NOMO-1 (cell line): Measurements from ENCODE around the gene COMT.
"Not testable (repeated sequence)": the region's sequence is repeated elsewhere in the genome, so short reads cannot be mapped to it uniquely, and the experiment has no call there.

Experiments used
- DNase-seq, 2 experiments: peaks; one replicate each; lab custom pipeline; 2025; ENCODE audit not compliant: unreplicated experiment in 2 of 2; lab: John Stamatoyannopoulos, UW

The COMT gene

DNA sequence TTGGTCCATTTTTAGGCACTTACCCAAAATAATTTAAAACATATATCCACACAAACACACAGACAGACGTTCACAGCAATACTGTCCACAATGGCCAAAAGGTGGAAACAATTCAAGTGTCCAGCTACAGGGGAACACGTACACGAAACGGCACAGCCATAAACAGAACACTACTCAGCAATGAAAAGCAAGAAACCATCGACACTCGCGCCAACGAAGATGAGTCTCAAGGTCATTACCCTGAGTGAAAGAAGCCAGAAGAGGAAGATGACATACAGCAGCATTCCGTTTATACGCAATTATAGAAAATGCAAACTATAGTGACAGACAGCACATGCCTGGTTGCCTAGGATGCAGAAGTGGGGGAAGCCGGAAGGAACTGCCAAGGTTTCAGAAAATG lies 13.4 kb upstream of the COMT start:
- no peak for DNase-seq

DNA sequence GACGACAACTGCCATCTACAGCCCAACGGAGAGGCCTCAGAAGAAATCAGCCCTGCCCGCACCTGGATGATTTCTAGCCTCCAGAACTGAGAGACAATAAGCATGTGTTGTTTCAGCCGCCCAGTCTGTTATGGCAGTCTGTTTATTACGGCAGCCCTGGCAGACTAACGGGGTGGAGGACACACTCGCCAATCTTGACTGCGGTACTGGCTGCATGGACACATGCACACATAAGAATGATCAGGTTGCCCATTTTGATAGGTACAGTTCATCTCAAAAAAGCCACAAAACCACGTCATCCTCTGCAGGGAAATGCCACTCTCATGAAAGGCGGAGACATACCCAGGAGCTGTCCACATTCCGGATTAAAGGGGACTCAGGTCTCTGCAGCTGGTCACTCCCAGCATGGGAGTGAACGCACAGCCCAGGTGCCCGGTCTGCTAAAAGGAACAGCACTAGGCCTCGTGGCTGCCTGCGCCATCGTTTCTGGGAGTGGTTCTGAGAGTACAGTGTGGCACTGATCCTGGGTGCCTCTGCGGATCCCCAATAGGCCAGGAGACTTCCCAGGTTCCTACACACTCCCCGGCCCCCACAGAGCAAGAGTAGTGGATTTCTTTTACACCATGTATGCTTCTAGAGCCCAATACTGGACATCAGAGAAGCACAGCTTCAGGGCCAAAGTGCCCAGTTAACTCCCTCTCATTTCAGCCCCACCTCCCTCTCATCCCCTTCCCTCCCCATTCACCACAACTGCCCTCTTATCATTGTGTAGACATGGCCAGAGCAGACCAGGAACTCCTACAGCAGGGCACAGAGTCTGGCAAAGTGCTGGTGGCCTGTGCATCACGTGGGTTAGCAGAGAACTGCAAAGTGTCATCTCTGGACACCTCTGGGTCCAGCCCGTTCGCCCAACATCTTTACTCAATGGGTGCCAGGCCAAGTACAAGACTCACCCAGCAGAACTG lies 11.7 kb upstream of the COMT start:
- no peak for DNase-seq

DNA sequence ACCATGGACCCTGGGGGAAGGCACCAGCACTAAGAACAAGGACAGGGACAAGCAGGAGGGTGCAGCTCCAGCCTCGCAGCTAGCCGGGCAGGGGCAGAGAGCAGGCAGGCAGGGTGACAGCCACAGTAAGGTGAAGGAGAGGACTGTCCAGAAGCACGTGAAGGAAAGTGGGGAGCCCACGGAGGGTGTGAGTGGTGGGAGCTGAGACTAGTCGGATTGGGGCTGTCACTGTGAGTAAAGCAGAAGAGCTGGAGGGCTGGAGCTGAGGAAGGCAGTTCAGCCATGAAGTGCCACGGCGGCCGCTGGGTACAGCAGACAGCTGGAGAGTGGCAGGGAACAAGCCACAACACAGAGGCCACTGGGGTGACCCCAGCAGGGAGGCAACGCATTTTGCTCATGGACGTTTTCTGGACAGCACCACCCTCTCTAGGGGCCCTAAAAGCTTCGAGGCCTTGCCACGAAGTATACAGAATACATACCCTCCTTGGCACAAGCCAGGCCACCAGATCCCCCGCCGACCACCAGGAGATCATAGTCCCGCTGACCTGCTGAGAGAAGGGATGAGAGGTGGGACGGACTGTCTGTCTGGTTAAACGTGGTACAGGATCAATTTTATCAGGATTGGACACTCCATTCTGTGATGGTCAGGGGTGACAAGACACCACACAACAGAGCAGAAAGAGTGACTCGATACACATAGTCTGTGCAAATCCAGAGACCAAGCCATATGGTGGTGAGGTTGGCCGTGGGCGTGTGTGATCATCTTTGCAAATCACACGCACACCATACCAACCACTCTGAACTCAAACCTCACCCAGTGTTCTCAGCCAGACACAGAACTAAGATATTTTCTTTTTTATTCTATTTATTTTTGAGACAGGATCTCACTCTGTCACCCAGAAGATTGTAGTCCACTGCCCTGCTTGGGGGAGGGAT lies 10.8 kb upstream of the COMT start:
- DNase-seq, result no peak

DNA sequence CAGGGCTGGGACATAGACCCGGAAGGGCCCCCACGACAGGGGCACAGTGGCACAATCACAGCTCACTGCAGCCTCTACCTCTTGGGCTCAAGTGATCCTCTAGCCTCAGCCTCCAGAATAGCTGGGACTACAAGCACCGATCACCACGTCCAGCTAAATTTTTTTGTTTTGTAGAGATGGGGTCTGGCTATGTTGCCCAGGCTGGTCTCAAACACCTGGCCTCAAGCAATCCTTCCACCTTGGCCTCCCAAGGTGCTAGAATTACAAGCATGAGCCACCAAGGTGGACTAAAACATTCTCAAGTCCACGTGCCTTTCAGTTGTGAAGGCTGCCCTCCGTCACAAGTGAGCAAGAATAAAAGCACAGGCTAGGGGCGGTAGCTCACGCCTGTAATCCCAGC lies 10.1 kb upstream of the COMT start:
- DNase-seq, result no peak

DNA sequence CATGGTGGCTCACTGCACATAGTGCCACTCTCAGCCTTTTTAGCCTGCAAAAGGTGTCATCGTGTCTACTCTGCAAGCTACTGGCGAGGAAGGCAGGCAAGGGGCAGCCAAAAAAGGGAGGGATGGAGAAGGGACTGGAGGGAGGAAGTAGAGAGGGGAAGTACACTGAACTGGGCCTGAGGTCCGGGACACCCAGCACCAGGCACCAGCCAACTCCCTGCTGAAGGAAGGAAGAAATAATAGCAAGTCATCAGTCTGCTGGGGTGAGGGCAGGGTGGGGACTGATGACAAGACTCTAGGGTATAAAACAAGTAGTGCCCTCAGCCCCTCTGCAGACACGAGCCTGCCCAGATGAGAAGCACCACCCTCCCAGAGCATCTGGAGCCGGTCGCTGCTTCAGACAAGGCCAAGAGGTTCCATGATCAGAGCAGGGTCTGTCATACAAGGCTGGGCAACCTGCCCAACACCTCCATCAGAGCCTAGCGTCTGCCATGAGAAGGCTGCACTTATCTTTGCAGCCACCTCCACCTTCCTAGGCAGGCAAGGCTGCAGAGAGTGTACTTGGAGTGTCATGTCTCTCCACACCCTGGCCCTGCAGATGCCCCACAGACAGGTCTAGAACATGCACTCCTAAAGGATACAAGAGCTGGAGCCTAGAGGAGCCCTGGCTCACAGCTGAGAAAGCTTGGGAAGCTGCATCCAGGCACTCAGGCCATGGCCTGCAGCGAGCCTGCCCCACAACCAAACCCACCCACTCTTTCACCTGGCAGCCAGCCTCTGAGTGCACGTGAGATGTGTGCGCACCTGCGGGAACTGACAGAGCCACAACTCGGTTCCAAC lies 9.0 kb upstream of the COMT start:
- no peak for DNase-seq

DNA sequence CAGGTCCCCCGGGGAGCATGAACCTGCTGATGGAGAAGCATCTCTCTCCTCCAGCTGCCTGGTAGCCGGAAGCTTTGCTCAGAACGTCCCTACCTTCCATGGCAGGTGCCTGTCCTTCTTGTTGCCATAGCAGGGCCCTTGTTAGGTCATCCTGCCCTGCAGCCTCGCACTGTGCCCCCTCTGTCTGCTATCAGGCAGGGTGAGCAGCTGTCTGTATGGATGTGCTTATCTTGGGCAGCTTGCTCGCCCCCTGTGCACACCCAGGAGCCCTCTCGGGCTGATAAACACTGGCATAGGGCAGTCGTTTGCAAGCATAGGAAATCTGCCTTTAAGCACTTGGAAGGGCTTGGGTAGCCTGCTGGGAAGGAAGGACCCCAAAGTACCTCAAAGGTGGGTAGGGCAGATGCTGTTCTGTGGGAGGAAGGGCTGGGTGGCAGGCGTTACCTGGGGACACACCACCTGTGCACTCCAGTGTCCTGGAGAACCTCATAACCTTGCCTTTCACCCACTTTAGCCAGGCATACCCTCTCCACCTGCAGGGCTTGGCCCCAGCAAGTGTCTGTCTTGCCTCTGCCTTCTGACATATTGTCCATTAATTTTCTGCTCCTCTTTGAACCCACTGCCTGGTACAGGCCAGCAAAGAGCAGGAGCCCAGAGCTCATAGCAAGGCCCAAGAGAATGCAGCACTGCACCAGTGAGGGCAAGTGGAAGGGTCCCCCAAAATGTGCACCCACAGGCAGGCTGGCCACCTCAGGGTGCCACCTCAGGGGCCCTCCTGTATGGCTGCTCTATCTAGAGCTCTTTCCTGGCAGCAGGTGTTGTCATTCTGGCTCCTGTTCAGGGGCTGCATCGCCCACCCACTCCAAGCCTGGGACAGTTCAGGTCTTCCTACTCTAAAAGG lies 8.0 kb upstream of the COMT start:
- DNase-seq, result no peak

DNA sequence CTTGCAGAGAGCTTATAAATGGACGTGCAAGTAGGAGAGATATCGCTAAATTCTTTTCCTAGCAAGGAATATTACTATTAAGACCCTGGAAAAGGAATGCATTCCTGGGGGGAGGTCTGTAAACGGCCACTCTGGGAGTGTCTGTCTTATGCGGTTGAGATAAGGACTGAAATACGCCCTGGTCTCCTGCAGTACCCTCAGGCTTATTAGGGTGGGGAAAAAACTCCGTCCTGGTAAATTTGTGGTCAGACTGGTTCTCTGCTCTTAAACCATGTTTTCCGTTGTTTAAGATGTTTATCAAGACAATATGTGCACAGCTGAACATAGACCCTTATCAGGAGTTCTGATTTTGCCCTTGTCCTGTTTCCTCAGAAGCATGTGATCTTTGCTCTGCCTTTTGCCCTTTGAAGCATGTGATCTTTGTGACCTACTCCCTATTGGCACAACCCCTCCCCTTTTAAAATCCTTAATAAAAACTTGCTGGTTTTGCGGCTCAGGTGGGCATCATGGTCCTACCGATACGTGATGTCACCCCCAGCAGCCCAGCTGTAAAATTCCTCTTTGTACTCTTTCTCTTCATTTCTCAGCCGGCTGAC lies 6.4 kb upstream of the COMT start:
- DNase-seq, result not testable (repeated sequence)

DNA sequence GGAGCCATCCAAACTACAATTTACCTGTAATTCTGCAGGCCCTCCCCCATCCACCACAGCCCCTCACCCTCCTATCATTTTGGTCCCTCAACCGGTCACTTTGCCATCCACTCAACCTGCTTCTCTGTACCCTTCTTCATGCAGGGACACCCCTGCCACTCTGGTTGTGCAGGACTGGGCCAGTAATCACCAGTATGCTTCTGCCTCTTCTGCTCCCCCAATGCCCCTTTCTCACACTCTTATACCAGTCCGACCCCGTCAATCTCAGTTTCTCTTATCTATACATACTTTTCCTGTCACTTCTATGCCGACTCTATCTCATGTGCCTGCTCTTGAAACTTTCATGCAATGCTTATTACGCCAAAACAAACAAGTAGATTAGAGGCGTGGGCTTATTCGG lies 5.1 kb upstream of the COMT start:
- DNase-seq, result no peak

DNA sequence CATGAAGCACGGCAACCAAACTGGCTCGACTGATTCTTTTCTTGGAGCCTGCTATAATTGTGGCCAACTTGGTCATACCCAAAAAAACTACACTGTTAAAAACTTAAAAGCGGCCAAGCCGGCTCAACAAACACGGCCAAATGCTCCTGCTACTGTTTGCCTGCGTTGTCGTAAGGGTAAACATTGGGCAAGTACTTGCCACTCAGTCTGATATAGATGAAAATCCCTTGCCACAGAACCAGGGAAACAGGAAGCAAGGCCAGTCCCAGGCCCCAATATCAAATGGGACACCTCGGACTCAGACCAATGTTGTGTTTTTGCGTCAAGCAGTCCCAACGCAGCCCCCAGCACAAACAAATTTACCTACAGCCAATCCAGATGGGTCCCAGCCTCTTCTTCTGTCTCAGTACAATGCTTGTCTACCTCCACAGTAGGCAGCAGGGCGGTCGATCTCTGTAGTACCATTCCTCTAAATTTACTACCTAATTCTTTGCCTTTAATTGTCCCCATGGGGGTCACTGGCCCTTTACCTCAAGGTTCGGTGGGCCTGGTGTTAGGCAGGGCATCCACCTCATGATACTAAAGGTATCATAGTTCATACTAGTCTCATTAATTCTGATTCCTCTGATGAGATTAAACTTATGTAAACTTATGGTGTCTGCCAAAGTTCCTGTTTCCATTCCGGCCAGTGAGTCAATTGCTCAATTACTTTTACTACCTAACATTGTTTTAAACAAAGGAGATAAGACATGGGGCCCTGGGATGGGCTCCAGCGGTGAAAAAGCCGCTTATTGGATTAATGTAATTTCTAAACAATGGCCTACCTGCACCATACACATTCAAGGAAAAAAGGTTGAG lies 3.7 kb upstream of the COMT start:
- peak; percentile 42 to 77 for DNase-seq

DNA sequence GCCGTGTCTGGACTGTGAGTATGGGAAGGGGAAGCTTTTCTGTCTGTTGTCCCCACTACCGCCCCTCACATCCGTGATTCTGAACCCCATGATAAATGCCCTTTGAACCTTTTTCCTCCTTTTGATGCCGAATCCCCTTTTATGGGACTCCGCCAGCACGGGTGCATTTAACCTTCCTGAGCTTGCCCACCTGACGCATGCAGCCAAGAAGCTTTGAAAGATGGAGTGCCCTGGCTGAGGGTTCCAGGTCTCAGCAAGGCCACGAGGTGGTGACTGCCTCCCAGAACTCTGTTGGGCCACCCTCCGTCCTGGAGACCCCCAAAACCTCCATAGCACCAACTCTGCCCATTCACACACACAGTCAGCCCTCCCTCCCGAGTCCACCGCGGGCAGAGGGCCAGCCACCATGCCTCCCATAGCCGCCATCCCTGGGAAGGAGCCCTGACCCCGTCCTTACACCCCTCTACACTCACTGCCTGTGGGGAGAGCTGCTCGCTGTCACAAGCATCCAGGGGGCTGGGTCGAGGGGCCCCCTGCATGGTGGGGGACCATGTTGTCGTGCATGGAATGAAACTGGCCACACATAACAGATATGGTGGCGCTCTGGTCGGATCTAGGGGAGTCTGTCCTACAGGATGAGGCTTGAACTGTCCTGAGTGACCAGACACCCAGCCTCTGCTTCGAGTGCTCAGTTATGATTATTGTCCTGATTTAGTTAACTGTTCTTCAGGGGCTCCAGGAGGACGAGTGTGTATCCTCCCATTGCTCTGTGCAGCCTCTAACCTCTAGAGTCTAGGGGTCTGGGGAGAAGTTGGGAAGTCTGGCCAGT lies 822 bp upstream of the COMT start:
- DNase-seq, result no peak

DNA sequence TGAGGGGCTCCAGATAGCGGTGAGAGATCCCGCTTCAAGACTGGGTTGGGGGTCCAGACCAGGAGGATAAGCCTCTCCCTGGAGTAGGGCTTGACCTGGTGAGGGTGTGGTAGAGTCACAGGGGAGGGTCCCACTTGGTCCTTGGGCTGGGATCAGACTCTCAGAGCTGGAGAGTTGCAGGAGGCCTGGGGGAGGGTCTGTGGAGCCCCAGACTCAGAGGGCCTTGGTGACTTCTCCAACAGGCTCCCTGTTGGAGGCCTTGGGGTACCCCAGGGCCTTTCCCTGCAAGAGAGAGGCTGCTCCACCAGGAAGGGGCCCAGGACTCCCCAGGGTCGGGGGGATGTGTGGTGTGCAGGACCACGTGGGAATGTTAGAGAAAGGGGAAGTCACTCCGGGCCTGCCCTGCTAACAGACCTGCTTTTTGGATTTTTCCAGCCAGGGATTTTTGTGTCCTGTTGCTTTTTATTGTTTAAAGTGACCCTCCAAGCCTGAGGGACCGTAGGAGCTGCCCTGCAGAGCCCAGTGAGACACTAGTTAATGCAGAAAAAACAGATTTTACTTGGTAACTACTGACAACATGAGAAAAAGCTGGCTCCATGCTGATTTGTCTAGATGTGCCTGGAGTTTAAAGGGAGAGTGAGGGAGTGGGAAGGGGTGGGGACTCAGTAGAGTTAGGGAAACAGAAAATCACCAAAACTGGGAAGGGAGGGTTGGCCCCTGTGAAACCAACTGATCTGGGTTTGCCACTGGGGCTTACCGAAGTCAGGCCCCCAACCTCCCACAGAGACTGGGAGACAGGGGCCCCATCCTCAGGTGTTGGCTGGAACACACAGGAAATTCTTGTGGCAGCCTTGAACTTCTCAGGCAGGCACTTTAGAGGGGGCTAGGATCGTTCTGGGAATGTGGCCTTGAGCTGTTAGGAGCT lies 847 bp downstream of the COMT start:
- DNase-seq, result peak; percentile 47 to 52

DNA sequence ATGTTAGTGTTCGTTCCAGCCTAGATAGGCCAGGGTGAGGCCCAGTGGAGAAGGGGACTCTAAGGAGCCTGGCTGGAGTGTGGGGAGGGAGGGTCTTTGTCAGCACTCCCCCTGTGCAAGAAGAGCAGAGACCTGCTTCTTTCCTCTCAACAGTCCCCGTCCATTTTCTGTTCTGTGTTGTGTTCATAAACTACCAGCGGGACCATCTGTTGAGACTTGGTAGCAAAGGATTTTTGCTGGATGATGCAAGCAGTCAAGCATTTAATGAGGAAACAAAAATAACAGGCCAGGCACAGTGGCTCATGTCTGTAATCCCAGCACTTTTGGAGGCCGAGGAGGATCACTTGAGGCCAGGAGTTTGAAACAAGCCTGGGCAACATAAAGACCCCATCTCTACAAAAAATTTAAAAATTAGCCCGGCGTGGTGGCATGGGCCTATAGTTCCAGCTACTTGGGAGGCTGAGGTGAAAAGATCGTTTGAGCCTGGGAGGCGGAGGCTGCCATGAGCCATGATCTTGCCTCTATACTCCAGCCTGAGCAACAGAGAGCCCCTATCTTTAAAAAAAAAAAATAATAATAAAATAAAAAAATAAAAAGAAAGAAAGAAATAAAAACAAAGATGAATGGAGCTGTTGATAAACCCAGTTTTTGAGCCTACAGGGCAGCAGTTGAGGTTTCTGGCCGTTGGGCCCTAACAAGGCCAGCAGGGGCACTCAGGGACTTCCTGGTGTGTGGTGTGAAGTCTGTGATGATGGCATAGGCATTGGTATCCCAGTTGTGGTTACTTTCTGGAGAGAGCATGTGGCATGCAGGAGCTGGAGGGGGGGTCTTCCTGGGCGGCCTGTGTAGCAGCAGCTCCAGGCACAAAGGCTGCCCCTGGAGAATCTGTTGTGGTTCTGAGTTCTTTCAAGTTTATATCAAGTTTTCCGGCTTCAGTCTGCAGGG lies 1.8 kb downstream of the COMT start:
- DNase-seq, result peak; percentile 25 to 53

DNA sequence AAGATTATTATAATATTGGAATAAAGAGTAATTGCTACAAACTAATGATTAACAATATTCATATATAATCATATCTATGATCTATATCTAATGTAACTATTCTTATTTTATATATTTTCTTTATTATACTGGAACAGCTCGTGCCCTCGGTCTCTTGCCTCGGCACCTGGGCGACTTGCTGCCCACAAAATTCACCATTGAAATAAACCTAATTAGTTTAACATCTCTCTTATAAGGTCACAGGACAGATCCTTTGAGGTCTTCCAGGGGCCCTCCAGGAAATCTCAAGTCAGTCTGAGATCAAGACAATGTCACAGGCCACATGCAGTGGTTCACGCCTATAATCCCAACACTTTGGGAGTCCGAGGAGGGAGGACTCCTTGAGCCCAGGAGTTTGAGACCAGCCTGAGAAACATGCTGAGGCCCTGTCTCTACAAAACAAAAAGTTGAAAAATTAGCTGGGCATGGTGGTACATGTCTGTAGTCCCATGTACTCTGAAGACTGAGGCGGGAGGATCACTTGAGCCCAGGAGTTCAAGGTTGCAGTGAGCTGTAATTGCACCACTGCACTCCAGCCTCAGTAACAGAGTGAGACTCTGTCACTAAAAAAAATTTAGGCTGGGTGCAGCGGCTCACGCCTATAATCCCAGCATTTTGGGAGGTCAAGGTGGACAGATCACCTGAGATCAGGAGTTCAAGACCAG lies 6.6 kb downstream of the COMT start:
- no peak for DNase-seq

DNA sequence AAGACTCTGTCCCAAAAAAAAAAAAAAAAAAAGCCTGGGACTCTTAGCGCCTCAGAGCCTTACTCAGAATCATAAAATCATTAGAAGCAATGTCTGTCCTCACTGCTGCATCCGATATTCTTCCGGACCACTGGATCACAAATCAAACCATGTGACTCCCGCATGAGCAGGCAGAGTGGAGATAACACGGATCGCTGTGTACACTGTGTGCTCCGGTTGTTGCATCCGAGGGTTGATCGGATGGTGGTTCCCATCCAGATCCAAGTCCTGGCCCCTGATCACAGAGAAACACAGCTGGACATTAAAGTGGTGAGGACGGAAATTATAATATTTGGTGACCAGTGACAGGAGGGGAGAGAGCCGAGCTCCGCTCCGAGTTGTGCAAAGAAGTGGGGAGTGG lies 9.8 kb downstream of the COMT start:
- DNase-seq, result no peak
